ENCODE measurements around the gene OR2V2. TPM values are rescaled to one million over a fixed set of nuclear protein-coding genes. Genes with fewer than 3 reads are reported as not detected.
A peak's percentile ranks its signal among the peaks of the same experiment; 100 is the strongest.
"Not testable (repeated sequence)": the region's sequence is repeated elsewhere in the genome, so short reads cannot be mapped to it uniquely, and the experiment has no call there.

OR2V2 gene
- total RNA-seq, 4 donors from 2014 or later, result not detected

DNA sequence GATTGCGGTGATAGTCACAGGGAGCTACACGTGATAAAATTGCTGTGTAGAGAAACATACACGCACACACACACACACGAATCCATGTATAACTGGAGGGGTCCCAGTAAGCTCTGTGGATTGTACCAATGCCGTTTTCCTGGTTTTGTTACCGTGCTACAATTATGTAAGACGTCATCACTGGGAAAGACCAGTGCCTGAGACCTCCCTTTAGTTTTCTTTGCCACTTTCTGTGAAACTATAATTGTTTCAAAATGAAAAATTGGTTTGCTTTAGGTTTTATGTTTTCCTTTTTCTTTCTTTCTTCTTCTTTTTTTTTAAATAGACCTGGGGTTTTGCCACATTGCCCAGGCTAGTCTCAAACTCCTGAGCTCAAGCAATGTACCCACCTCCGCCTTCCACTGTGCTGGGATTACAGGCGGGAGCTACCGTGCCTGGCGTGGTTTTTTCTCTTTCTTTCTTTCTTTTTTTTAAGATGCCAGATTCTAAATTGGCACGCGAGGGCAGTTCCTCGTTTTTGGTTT is 21.3 kb downstream of the OR2V2 start:
- Histone ChIP-seq H3K9me3 (no peaks in the 10 kb centered on the region), H3K4me1 (no peaks in the 10 kb centered on the region), H3K27me3 (peaks cover 15 to 62% of the 10 kb centered on the region in 2 donors), H3K27ac (no peak overlapping the region), H3K4me3 (no peak overlapping the region), H3K36me3 (no peaks in the 10 kb centered on the region)
- no peak for DNase-seq
- TF ChIP-seq, protein P1, sequence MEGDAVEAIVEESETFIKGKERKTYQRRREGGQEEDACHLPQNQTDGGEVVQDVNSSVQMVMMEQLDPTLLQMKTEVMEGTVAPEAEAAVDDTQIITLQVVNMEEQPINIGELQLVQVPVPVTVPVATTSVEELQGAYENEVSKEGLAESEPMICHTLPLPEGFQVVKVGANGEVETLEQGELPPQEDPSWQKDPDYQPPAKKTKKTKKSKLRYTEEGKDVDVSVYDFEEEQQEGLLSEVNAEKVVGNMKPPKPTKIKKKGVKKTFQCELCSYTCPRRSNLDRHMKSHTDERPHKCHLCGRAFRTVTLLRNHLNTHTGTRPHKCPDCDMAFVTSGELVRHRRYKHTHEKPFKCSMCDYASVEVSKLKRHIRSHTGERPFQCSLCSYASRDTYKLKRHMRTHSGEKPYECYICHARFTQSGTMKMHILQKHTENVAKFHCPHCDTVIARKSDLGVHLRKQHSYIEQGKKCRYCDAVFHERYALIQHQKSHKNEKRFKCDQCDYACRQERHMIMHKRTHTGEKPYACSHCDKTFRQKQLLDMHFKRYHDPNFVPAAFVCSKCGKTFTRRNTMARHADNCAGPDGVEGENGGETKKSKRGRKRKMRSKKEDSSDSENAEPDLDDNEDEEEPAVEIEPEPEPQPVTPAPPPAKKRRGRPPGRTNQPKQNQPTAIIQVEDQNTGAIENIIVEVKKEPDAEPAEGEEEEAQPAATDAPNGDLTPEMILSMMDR (IDR thresholded peaks at IDR 0.05), result no peak
- no peak for TF ChIP-seq POLR2A (IDR thresholded peaks at IDR 0.05)
- intact Hi-C loops (cut with DNase I; ENCODE audit: low total_unique reads), result no loop called here

DNA sequence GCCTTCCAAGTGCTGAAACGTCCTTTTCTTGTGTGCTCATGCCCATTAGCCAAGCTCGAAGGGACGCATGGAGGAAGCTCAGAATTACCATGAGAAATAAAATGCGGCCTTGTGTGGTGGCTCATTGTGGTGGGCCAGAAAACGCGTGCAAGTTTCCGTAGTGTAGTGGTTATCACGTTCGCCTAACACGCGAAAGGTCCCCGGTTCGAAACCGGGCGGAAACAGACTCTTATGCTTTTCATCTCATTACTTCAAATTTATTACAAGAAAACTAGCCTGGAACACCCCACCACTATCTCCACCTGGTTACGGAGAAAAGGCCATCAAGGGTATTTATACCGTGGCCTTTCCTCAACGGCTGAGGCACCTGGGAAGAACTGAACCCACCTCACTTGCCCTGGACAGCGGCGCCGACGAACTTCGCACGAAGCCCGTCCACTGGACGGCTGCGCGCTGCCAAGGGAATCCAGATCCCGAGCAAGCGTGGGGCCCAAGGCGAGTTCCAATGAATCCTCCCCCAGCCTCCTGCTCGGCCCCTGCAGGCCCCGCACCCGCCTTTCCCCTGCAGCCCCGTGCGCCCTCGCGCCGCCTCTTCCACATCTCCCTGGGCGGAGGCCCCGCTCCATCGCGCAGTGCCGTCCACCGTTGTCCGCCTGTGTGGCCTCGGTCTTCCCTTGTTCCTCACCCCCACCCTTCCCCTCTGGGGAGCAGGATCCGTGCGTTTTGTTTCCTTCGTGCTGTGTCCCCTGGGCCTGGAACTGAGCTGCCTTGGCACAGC is 22.3 kb downstream of the OR2V2 start:
- H3K4me1 ChIP-seq; H3K4me3 ChIP-seq; H3K36me3 ChIP-seq; intact Hi-C loops (cut with DNase I; ENCODE audit: low total_unique reads); H3K27ac ChIP-seq; H3K9me3 ChIP-seq: not testable (repeated sequence)
- peaks cover 15 to 64% of the 10 kb centered on the region in 2 donors for H3K27me3 ChIP-seq
- peak; percentile 38 to 46 for DNase-seq

- H3K36me3 ChIP-seq, result no peaks in the 10 kb centered on the region
- H3K4me3 ChIP-seq, result no peak overlapping the region
- no peak overlapping the region for H3K27ac ChIP-seq
- no peak for TF ChIP-seq POLR2A (IDR thresholded peaks at IDR 0.05)
- TF ChIP-seq, protein P1 (IDR thresholded peaks at IDR 0.05), result no peak
- intact Hi-C loops (cut with DNase I; ENCODE audit: low total_unique reads), result no loop called here
- DNase-seq, result no peak
- peaks cover 15 to 71% of the 10 kb centered on the region in 2 donors for H3K27me3 ChIP-seq
- no peaks in the 10 kb centered on the region for H3K4me1 ChIP-seq
- no peaks in the 10 kb centered on the region for H3K9me3 ChIP-seq
These were observed 22.9 kb downstream of the OR2V2 start for GRCh38 chr5:181170237-181170825.

DNA sequence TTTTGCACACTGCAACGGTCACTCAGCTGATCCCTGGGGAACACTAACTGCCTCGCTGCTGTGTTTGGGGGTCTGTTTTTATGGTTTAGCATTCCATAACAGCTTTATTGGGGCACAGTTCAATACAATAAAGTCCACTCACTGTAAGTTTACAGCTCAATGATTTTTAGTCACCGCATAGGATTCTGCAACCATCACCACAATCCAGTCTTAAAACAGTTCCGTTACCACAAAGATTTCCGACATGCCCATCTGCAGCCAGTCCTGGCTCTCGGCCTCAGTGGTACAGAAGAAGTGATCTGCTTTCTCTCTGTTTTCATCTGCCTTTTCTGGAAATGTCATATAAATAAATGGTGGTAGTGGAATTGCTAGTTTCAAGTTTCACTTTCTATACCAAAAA is 23.6 kb downstream of the OR2V2 start:
- TF ChIP-seq, protein P1 (IDR thresholded peaks at IDR 0.05), result no peak
- H3K9me3 ChIP-seq, result no peaks in the 10 kb centered on the region
- intact Hi-C loops (cut with DNase I; ENCODE audit: low total_unique reads), result no loop called here
- no peaks in the 10 kb centered on the region for H3K4me1 ChIP-seq
- H3K4me3 ChIP-seq, result no peak overlapping the region
- no peak overlapping the region for H3K27ac ChIP-seq
- no peaks in the 10 kb centered on the region for H3K36me3 ChIP-seq
- peaks cover 15 to 75% of the 10 kb centered on the region in 2 donors for H3K27me3 ChIP-seq
- no peak for DNase-seq

GRCh38 chr5:181171782-181172181 is 24.4 kb downstream of the OR2V2 start:
- no peak for DNase-seq
- intact Hi-C loops (cut with DNase I; ENCODE audit: low total_unique reads), result no loop called here
- Histone ChIP-seq H3K9me3 (no peaks in the 10 kb centered on the region), H3K27me3 (peaks cover 15 to 75% of the 10 kb centered on the region in 2 donors), H3K4me3 (no peak overlapping the region), H3K36me3 (no peaks in the 10 kb centered on the region), H3K4me1 (no peaks in the 10 kb centered on the region), H3K27ac (no peak overlapping the region)
- TF ChIP-seq, protein P1 (IDR thresholded peaks at IDR 0.05), result no peak
- no peak for TF ChIP-seq POLR2A (IDR thresholded peaks at IDR 0.05)

Measured in uterus (tissue), 4 donors.